NCI-H510A treated with DMSO at 0.1 percent for 48 hours (cell line): Measurements from ENCODE around the gene TENM4.

Experiments used
- DNase-seq: peaks from one replicate; lab custom pipeline; 2025; lab: John Stamatoyannopoulos, UW

TENM4 gene

GRCh38 chr11:79418241-79418640 lies 22.6 kb downstream of the TENM4 start:
- DNase-seq = no peak

DNA sequence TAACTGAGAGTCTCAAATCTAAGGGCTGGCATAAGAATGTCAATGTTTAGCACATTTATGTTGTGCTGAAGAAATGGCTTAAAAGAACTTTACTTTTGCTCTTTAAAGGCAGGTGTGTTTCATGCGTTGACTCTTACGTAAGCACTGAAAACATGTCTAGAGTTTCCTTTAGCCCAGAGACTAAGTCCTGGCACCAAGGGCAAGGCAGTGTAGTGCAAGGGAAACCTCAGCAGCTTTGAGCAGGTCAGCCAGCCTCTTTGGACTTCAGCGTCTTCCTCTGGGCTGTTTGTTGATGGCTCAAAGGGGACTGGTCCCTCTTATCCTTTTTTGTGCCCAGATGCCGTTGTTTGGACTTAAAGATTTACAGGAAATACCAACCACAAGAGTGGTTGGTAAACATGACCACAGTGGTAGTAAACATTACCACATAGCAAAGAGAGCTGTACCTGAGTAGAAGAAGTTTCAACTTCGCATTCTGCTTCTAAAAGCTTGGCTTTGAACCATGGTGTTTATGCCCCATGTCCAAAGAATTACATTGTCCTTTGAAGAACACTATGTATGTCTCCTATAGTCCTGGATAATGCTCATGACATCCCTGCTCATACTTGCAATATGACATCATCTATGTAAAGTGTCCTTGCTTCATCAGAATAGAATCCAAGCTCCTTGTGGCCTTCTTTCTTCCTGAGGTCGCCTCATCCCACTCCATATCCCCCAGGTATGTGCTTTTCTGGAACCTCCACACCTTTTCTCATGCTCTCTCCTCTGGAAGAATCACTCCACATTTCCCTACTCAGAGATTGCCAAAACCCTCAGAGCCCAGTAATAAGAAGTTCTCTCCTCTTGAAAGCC lies 23.5 kb downstream of the TENM4 start:
- DNase-seq = peak; percentile 44

GRCh38 chr11:79415912-79416311 lies 24.9 kb downstream of the TENM4 start:
- DNase-seq = no peak

DNA sequence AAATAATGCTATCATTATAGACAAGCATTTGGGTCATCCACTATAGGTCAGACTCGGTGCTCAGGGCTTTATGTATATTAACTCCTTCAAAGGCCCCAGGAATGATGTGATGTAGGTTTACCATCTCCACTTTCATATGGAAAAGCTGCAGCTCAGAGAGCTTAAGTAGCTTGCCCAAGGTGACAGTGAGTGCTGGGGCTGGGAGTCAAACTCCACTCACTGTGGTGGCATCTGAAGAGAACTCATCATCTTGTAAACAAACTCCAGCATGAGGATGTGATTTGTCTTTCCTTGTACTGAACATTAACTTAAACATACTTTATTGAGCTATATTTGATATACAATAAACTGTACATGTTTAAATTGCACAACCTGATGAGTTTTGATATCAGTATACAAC lies 25.4 kb downstream of the TENM4 start:
- DNase-seq = no peak

DNA sequence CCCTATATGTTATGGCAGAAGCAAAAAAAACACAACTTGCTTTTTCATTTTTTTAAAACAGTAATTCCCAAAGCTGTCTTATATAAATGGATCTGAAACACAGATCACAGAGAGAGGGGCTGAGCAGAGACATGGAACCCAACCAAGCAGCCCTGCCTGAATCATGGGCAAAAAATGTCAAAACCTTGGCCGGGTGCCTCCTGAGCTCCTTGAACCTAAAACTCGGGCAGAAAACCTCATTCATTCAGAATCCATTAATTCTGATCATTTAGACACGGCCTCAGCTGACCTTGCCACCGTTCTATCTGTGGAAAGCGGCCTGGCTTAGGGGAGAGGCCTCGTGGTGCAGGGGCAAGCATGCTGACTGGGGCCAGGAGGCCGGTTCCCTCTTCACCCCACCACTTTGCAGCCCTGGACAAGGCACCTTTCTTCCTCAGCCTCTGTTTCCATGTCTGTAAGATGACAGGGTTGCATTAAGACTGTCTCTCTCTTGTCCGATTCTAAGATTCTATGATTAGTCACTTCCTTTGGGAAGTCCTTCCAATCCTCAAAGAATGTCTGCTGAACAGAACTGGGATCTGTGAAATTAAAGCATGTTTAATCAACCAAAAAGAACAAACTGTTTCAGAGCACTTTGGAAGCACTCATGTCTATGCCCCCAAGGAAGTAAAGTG lies 26.0 kb downstream of the TENM4 start:
- DNase-seq = no peak

DNA sequence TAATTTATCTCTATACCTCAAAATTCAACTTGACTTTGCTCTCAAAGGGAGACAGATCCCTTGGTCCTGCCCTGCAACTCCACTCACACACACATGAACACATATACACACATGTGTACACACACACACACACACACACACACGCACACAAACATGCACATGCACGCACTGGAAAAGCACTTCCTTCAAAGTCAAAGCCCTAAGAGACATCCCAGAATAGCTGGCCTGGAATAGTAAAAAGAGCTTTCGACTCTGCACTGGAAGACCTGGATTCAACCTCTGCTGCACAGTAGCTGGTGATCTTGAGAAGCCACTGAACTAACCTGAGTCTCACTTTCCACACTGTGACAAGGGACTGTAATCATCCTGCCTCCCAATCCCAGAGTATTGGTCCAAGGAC lies 26.8 kb downstream of the TENM4 start:
- no peak for DNase-seq

DNA sequence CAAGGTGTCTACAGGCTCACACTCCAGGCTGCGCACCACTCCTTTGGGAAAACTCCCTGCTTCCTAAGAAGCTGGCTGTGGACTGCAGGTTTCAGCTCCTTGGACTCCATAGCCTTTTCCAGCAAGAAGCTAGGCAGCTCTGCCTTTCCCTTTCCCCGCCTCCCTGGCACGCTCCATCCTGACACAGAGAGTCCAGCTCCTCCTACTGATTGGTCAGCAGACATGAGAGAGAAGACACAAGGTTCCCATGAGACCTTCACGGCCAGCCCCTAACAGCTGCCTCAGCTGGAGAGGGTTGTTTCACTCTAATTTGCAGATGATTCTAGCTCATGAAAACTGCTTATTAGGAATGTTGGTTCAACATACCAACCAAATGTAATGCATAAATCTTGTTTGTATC lies 27.6 kb downstream of the TENM4 start:
- peak; percentile 18 for DNase-seq

DNA sequence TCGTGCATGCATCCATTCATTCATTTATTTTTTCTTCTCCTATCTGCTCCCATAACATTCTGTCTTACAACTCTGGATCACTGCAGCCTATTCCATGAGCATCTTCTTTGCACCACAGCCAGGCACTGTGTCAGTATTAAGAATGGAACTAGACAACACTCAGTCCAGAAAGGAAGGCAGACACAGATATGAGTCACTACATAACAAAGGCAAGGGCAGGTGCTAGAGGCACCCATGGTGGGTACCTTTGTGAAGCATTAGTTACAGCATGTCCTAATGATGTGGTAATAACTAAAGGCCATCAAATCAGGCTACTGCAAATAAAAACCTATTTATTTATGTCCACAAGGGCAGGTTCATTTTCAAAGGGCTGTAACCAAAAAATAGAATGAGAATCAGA lies 28.1 kb downstream of the TENM4 start:
- no peak for DNase-seq

- DNase-seq = no peak
Measured at GRCh38 chr11:79409330-79409729, 31.5 kb downstream of the TENM4 start.

GRCh38 chr11:79406376-79406775 lies 34.5 kb downstream of the TENM4 start:
- DNase-seq = no peak

- DNase-seq = no peak
Measured at GRCh38 chr11:79404806-79405205, 36.0 kb downstream of the TENM4 start.

DNA sequence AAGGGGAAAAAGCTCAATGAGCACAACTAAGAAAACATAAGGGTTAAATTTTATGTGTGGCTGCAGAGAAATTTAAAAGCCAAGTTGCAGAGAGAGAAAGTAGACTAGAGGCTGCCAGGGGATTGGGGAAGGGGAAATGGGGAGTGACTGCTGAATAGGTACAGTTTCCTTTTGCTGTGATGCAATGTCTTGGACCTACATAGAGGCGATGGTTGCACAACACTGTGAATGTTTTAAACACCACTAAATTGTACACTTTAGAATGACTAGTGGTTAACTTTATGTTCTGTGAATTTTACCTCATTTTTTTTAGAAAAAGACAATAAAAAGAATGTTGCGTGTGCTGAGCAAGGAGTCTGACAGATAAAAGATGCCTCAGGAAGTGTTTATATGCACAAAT lies 36.5 kb downstream of the TENM4 start:
- no peak for DNase-seq

GRCh38 chr11:79403839-79404238 lies 37.0 kb downstream of the TENM4 start:
- DNase-seq = no peak

GRCh38 chr11:79402912-79403311 lies 37.9 kb downstream of the TENM4 start:
- no peak for DNase-seq

DNA sequence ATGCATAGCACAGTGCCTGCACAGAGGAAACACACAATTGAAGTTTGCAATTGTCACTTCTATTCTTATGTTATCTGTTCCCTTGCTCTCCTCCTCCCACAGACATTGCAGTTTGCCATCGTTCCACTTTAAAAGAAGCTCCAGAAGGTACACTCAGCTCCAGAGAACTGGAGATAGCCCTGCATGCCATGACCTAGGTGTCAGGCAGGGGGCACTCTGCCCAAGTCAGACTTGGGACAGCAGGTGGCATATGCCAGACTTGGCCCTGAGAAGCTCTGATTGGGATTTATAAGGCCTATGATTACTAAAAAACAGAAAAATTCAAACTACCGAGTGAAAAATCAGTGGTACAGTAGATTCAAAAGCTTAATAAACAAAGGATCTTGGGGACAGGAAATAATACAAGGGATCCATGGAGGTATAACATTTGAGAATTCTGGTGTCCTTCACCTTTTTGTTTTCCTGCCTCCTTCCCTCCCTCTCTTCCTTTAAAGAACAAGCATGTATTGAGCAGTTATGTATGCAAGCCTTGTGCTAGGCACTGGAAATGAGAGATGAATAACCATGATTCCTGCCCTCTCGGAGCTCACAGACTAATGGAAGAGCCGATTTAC lies 40.0 kb downstream of the TENM4 start:
- no peak for DNase-seq

DNA sequence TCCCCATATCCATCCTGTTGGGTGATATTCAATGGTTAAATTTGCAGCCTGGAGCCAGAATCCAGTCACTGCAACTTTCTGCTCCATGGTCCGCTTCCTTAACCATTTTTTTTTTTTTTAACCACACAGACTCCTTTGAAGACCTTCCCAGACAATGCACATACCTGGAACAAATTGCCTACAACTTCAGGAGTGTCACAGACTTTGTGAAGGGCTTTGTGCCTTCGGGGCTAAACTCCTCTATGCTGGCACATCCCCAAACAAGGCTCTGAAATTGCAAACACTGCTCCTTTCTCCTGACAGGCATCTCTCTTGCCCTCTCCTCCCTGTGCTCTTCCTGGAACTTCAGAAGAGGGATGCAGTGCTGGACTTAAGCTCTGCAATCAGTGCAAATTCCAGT lies 40.6 kb downstream of the TENM4 start:
- no peak for DNase-seq

GRCh38 chr11:79397252-79397651 lies 43.6 kb downstream of the TENM4 start:
- DNase-seq = no peak

DNA sequence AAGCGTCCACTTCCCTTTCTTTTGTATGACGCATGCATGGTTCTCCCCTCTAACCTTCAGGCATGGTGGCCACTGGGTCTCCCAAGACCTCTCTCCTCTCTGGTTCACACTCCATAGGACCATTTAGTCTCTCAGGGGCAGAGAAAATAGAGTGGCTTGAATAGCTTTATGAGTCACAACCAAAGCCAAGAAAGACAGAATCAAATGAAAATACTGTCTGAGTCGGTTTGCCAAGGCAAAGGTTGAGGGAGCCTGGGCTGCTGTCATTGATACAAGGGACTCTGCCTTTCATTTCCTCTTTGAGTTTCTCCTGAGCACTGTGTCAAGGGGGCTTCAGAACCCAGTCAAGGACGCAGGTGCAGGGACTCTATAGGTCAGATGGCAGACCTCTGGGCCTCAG lies 44.2 kb downstream of the TENM4 start:
- no peak for DNase-seq

DNA sequence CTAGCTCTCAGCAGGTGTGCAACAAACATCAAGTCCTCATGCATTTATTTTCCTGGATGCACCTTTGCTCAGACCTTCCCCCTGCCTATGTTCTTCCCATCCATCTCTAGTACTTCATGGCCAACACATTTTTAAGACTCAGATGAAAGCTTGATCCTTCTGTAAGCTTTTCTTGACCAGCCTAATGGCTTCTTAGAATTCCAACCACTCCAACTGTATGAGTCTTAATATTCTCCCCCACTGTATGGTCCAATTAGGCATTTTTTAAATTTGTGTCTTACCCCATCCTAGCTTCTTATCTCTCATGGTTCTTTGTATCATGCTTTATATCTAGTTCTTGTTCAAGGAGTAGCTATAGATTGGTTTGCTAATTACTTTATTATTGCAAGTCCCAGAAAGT lies 44.8 kb downstream of the TENM4 start:
- DNase-seq = no peak

DNA sequence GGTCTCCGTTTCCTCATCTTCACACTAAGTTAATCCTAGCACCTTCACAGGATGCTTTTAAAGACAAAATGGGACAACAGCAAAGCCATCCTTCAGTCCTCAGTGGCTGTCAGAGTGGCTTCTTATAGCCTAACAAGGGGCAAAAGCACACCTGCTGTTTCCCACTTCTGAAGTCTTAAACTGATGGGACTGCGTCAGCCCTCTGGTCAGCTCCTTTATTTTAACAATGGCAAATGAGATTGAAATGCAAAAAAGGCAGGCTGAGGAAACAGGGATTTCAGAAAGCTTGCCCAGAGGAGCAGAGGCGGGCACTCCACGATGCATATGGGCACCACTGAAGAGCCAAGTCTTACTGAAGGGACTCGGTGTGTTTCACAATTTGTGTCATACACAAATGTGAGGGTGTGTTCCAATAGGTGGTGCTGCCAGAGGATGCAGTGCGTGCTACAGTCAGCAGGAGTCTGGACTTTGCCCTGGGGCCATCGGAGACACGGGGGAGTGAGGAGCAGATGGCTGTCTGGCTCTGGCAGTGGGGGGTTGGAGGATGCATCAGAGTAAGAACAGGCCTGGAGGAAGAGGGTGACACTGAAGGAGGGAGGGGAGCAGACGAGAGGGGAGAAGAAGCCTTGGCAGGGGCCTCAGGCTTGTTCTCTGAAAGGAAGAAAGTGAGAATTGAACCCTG lies 47.3 kb downstream of the TENM4 start:
- DNase-seq = no peak

DNA sequence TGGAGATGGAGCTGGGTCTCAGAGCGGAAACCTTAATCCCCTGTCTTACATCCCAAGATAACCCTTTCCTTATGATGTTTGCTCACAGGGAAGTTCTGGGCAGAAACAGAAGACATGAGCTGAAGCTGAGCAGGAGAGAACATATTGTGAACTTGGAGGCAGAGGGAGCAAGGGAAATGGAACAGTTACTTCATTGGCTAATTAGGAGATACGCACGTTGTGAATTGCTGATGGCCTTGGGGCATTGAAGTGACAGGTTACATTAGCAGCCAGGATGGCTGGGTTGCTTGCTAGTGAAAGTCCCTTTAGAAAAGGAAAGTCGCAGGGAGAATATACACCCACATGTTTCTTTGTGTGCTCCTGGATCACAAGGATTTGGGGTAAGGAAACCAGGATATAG lies 48.7 kb downstream of the TENM4 start:
- no peak for DNase-seq

DNA sequence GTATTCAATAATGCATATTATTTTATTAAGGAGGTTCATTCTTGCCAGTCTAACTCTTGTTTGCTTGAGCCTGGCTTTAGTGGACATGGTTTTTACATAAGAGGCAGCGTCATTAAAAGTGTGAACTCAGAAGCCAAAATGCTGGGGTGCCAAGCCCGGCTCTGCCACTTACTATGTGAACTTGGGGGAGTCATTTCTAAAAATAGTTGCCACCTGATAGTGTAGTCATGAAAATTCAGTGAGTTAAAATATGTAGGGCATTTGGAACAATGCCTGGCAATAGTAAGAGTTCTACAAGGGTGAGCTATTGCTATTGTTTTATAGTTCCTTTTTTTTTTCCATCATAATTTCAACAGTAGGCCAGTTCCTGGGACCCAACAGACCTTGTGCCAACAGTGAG lies 49.9 kb downstream of the TENM4 start:
- DNase-seq = no peak

DNA sequence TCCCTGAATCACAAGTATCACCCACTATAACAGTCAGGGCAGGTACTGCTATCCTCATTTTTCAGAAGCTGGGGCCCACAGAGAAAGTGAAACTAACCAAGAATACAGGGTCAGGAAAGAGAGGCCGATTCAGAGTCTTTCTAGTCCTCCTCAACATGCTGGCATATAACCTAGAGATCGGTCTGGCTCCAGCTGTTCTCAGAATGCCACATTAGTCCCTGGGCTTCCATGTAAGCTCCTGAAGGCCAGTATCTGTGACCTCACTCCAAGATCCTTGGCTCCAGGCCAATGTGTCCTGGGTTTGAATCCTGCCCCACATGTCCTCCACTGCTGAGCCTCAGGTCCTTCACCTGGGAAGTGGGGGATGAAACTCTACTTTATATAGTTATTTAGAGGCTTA lies 50.4 kb downstream of the TENM4 start:
- DNase-seq = no peak
